Measurements from ENCODE around the gene TFAP2B. TPM values are rescaled to one million over a fixed set of nuclear protein-coding genes. Genes with fewer than 3 reads are reported as not detected.

TFAP2B gene
- total and polyA plus RNA-seq, 4 donors = 0.02 TPM; not detected in 3

- ATAC-seq (ENCODE audit: insufficient read depth, low FRiP score) = no peak
- DNase-seq = no peak
- Histone ChIP-seq H3K9ac (ENCODE audit: insufficient read depth in 1 of 2, low read length in 2 of 2) (no peak overlapping the region), H3K27ac (ENCODE audit: low read depth in 1 of 2, low read length in 1 of 2) (no peak overlapping the region), H3K4me3 (no peak overlapping the region), H3K9me3 (ENCODE audit: control insufficient read depth in 4 of 4, insufficient read depth in 3 of 4, low read length in 3 of 4) (no peaks in the 10 kb centered on the region), H3K4me1 (ENCODE audit: control insufficient read depth in 5 of 5, insufficient read depth in 5 of 5, low read length in 5 of 5) (peaks cover 0 to 1% (median 0%) of the 10 kb centered on the region in 5 donors), H3K36me3 (ENCODE audit: control insufficient read depth in 4 of 4, insufficient read depth in 4 of 4, low read length in 4 of 4) (no peaks in the 10 kb centered on the region), H3K27me3 (ENCODE audit: control insufficient read depth in 3 of 3, insufficient read depth in 3 of 3, low read length in 2 of 3) (peaks cover 0 to 95% (median 93%) of the 10 kb centered on the region in 3 donors)
- no peak for TF ChIP-seq CTCF (IDR thresholded peaks at IDR 0.05; ENCODE audit: control extremely low read depth, extremely low read depth)
- 66 to 70% methylated on average over 1 of the region's 1 CpG for WGBS, 2 donors
Measured at GRCh38 chr6:50832912-50833311, 14.2 kb downstream of the TFAP2B start.

- Histone ChIP-seq H3K27me3 (ENCODE audit: control insufficient read depth in 3 of 3, insufficient read depth in 3 of 3, low read length in 2 of 3) (peaks cover 3 to 96% (median 95%) of the 10 kb centered on the region in 3 donors), H3K27ac (ENCODE audit: low read depth in 1 of 2, low read length in 1 of 2) (no peak overlapping the region), H3K36me3 (ENCODE audit: control insufficient read depth in 4 of 4, insufficient read depth in 4 of 4, low read length in 4 of 4) (no peaks in the 10 kb centered on the region), H3K9ac (ENCODE audit: insufficient read depth in 1 of 2, low read length in 2 of 2) (no peak overlapping the region), H3K4me1 (ENCODE audit: control insufficient read depth in 5 of 5, insufficient read depth in 5 of 5, low read length in 5 of 5) (peaks cover 0 to 1% (median 0%) of the 10 kb centered on the region in 5 donors), H3K4me3 (no peak overlapping the region), H3K9me3 (ENCODE audit: control insufficient read depth in 4 of 4, insufficient read depth in 3 of 4, low read length in 3 of 4) (peaks cover 0 to 2% (median 0%) of the 10 kb centered on the region in 4 donors)
- DNase-seq (no peak), ATAC-seq (ENCODE audit: insufficient read depth, low FRiP score) (no peak)
- TF ChIP-seq CTCF (IDR thresholded peaks at IDR 0.05; ENCODE audit: control extremely low read depth, extremely low read depth) = no peak
- WGBS, 2 donors = 77 to 83% methylated on average over 5 of the region's 5 CpGs
Measured at GRCh38 chr6:50834929-50835410, 16.3 kb downstream of the TFAP2B start.

- no peak for TF ChIP-seq CTCF (IDR thresholded peaks at IDR 0.05; ENCODE audit: control extremely low read depth, extremely low read depth)
- Histone ChIP-seq H3K27ac (ENCODE audit: low read depth in 1 of 2, low read length in 1 of 2) (no peak overlapping the region), H3K4me3 (no peak overlapping the region), H3K4me1 (ENCODE audit: control insufficient read depth in 5 of 5, insufficient read depth in 5 of 5, low read length in 5 of 5) (peaks cover 0 to 1% (median 0%) of the 10 kb centered on the region in 5 donors), H3K36me3 (ENCODE audit: control insufficient read depth in 4 of 4, insufficient read depth in 4 of 4, low read length in 4 of 4) (no peaks in the 10 kb centered on the region), H3K9ac (ENCODE audit: insufficient read depth in 1 of 2, low read length in 2 of 2) (no peak overlapping the region), H3K27me3 (ENCODE audit: control insufficient read depth in 3 of 3, insufficient read depth in 3 of 3, low read length in 2 of 3) (peaks cover 5 to 96% (median 96%) of the 10 kb centered on the region in 3 donors), H3K9me3 (ENCODE audit: control insufficient read depth in 4 of 4, insufficient read depth in 3 of 4, low read length in 3 of 4) (peaks cover 0 to 5% (median 0%) of the 10 kb centered on the region in 4 donors)
- 3 to 9% methylated on average over 22 of the region's 22 CpGs for WGBS, 2 donors
- ATAC-seq (ENCODE audit: insufficient read depth, low FRiP score) = no peak
- no peak for DNase-seq
Measured at GRCh38 chr6:50836231-50836630, 17.6 kb downstream of the TFAP2B start.
